OCI-LY1 (cell line): ENCODE data around the gene CHD1.

Experiments used
- H2AFZ ChIP-seq: fragments of 200-600 bp; sonication (generic), shearing (Covaris generic); 2 replicates; pipeline ENCODE4 v1.6.0; 2014; ENCODE audit warnings: antibody characterized with exemption, mild to moderate bottlenecking, low read length
- H3F3A ChIP-seq: fragments of 200-600 bp; sonication (generic), shearing (Covaris generic); 2 replicates; pipeline ENCODE4 v1.6.0; 2014; ENCODE audit warnings: mild to moderate bottlenecking, antibody characterized with exemption, low read length, moderate library complexity; ENCODE audit not compliant: insufficient read depth
- H3K27ac ChIP-seq: fragments of 200-600 bp; sonication (generic); 2 replicates; pipeline ENCODE4 v1.5.1; 2014; ENCODE audit warnings: low read length, mixed run types, mild to moderate bottlenecking, low read depth; ENCODE audit not compliant: poor library complexity, severe bottlenecking
- H3K27me3 ChIP-seq: fragments of 200-600 bp; sonication (generic); 2 replicates; pipeline ENCODE4 v1.6.0; 2014; ENCODE audit warnings: antibody characterized with exemption, mild to moderate bottlenecking, low read length, moderate library complexity; ENCODE audit not compliant: insufficient read depth
- H3K36me3 ChIP-seq: fragments of 200-600 bp; sonication (generic); 2 replicates; pipeline ENCODE4 v1.6.1; 2014; ENCODE audit warnings: mild to moderate bottlenecking, antibody characterized with exemption, low read length, moderate library complexity, mixed read lengths; ENCODE audit not compliant: insufficient read depth
- H3K4me1 ChIP-seq: fragments of 200-600 bp; sonication (generic); 2 replicates; pipeline ENCODE4 v1.5.1; 2014; ENCODE audit warnings: mild to moderate bottlenecking, low read length, moderate library complexity; ENCODE audit not compliant: insufficient read depth, severe bottlenecking
- H3K4me2 ChIP-seq: fragments of 200-600 bp; sonication (generic), shearing (Covaris generic); 2 replicates; pipeline ENCODE4 v1.6.1; 2014; ENCODE audit warnings: low read length
- H3K4me3 ChIP-seq: fragments of 200-600 bp; sonication (generic); 2 replicates; pipeline ENCODE4 v1.5.1; 2014; ENCODE audit warnings: low read length, low read depth, mild to moderate bottlenecking, mixed read lengths; ENCODE audit not compliant: poor library complexity, severe bottlenecking
- H3K79me2 ChIP-seq: fragments of 200-600 bp; shearing (Covaris generic); 2 replicates; pipeline ENCODE4 v1.6.1; 2016; ENCODE audit warnings: mixed run types, low read length, mixed read lengths; ENCODE audit not compliant: insufficient read depth
- H3K9ac ChIP-seq: fragments of 200-600 bp; sonication (generic), shearing (Covaris generic); 2 replicates; pipeline ENCODE4 v1.6.1; 2014; ENCODE audit warnings: mild to moderate bottlenecking, low read length, mixed read lengths
- H3K9me2 ChIP-seq: fragments of 200-600 bp; sonication (generic), shearing (Covaris generic); 2 replicates; pipeline ENCODE4 v1.6.1; 2014; ENCODE audit warnings: low read depth, mild to moderate bottlenecking, low read length, mixed read lengths
- H3K9me3 ChIP-seq: fragments of 200-600 bp; shearing (Covaris generic); 2 replicates; pipeline ENCODE4 v1.6.1; 2014; ENCODE audit warnings: low read length, mixed read lengths
- H4K20me1 ChIP-seq: fragments of 200-600 bp; sonication (generic), shearing (Covaris generic); 2 replicates; pipeline ENCODE4 v1.6.0; 2016; ENCODE audit warnings: mild to moderate bottlenecking, low read length; ENCODE audit not compliant: insufficient read depth
- CTCF ChIP-seq: fragments of 200-600 bp; sonication (generic), shearing (Covaris generic); IDR thresholded peaks from 2 replicates; pipeline ENCODE4 v1.5.1; 2017; ENCODE audit warnings: mild to moderate bottlenecking, antibody characterized with exemption, low read length, moderate library complexity, mixed read lengths
- EZH2 ChIP-seq: fragments of 200-600 bp; sonication (generic), shearing (Covaris generic); IDR thresholded peaks from 2 replicates; pipeline ENCODE4 v1.8.0; 2017; ENCODE audit warnings: borderline replicate concordance, mixed run types, mild to moderate bottlenecking, antibody characterized with exemption, low read length, moderate library complexity, mixed read lengths

CHD1 gene

GRCh38 chr5:98975682-98976407, 47.0 kb upstream of the CHD1 start:
- Histone ChIP-seq H3K27ac (no peak overlapping the region), H3K4me1 (no peaks in the 10 kb centered on the region), H3K9me2 (no peaks in the 10 kb centered on the region), H4K20me1 (no peaks in the 10 kb centered on the region), H3F3A (no peaks in the 10 kb centered on the region), H2AFZ (no peak overlapping the region), H3K27me3 (no peaks in the 10 kb centered on the region), H3K9me3 (no peaks in the 10 kb centered on the region), H3K4me3 (no peak overlapping the region), H3K36me3 (no peaks in the 10 kb centered on the region), H3K4me2 (no peak overlapping the region), H3K79me2 (no peaks in the 10 kb centered on the region), H3K9ac (no peak overlapping the region)
- no peak for TF ChIP-seq EZH2
- no peak for TF ChIP-seq CTCF

- Histone ChIP-seq H3K9me2 (no peaks in the 10 kb centered on the region), H3K4me1 (no peaks in the 10 kb centered on the region), H3K79me2 (no peaks in the 10 kb centered on the region), H3K27me3 (no peaks in the 10 kb centered on the region), H3F3A (no peaks in the 10 kb centered on the region), H3K9ac (no peak overlapping the region), H4K20me1 (no peaks in the 10 kb centered on the region), H3K4me2 (no peak overlapping the region), H3K9me3 (no peaks in the 10 kb centered on the region), H3K4me3 (no peak overlapping the region), H3K27ac (no peak overlapping the region), H3K36me3 (no peaks in the 10 kb centered on the region), H2AFZ (no peak overlapping the region)
- TF ChIP-seq CTCF (no peak), EZH2 (no peak)
Measured at GRCh38 chr5:98975223-98975622, 46.4 kb upstream of the CHD1 start.

- H3K9me3 ChIP-seq, result no peaks in the 10 kb centered on the region
- H3K36me3 ChIP-seq, result no peaks in the 10 kb centered on the region
- TF ChIP-seq EZH2, result no peak
- no peak for TF ChIP-seq CTCF
- H3K9ac ChIP-seq, result no peak overlapping the region
- no peaks in the 10 kb centered on the region for H4K20me1 ChIP-seq
- no peak overlapping the region for H3K4me2 ChIP-seq
- no peaks in the 10 kb centered on the region for H3K79me2 ChIP-seq
- H3K9me2 ChIP-seq, result no peaks in the 10 kb centered on the region
- H3F3A ChIP-seq, result no peaks in the 10 kb centered on the region
- no peaks in the 10 kb centered on the region for H3K4me1 ChIP-seq
- H3K4me3 ChIP-seq, result no peak overlapping the region
- H3K27ac ChIP-seq, result no peak overlapping the region
- H2AFZ ChIP-seq, result no peak overlapping the region
- H3K27me3 ChIP-seq, result no peaks in the 10 kb centered on the region
Measured at GRCh38 chr5:98969400-98969799, 40.6 kb upstream of the CHD1 start.
